WTC11 (cell line): ENCODE measurements around the gene PROCA1. TPM values are rescaled to one million over a fixed set of nuclear protein-coding genes. Genes with fewer than 3 reads are reported as not detected.

Experiments
- ATAC-seq: fragments of 200-7000 bp; cut with Tn5 transposase; 2 replicates; pipeline ENCODE4 v1.10.0; 2021; ENCODE audit warnings: mild to moderate bottlenecking, moderate library complexity
- CTCF ChIA-PET: fragments of 300-600 bp; sonication (Branson Sonifier 250); formaldehyde crosslinking; loops from one replicate; lab custom pipeline; 2021; ENCODE audit warnings: antibody characterized with exemption; lab: Charles Lee
- POLR2A ChIA-PET: fragments of 350-600 bp; sonication (Branson Sonifier 250); formaldehyde crosslinking; loops from one replicate; lab custom pipeline; 2021; ENCODE audit warnings: antibody characterized with exemption; lab: Charles Lee
- DNase-seq: peaks from one replicate; pipeline ENCODE4 v3.0.0; 2021; ENCODE audit warnings: low spot score
- H3K27ac Mint-ChIP-seq: 2 replicates; pipeline ENCODE4 v1.8.0; 2021; ENCODE audit warnings: mixed read lengths
- H3K27me3 Mint-ChIP-seq: 2 replicates; pipeline ENCODE4 v1.8.0; 2021; ENCODE audit warnings: low read depth, mild to moderate bottlenecking, moderate library complexity, mixed read lengths
- H3K36me3 Mint-ChIP-seq: 2 replicates; pipeline ENCODE4 v1.8.0; 2021; ENCODE audit warnings: mixed read lengths
- H3K4me1 Mint-ChIP-seq: 2 replicates; pipeline ENCODE4 v1.8.0; 2022; ENCODE audit warnings: mixed read lengths
- H3K4me3 Mint-ChIP-seq: 2 replicates; pipeline ENCODE4 v1.8.0; 2021; ENCODE audit warnings: mild to moderate bottlenecking, moderate library complexity, mixed read lengths
- H3K9me3 Mint-ChIP-seq: 2 replicates; pipeline ENCODE4 v1.8.0; 2021; ENCODE audit warnings: mixed read lengths
- ATF6 ChIP-seq: sonication (generic); formaldehyde crosslinking; IDR thresholded peaks from 2 replicates; pipeline ENCODE4 v1.8.1; 2023; ENCODE audit warnings: mild to moderate bottlenecking, missing genetic modification reagents
- FOXJ3 ChIP-seq: sonication (generic); formaldehyde crosslinking; IDR thresholded peaks from 2 replicates; pipeline ENCODE4 v1.9.0; 2021; ENCODE audit warnings: missing genetic modification reagents, mild to moderate bottlenecking, borderline replicate concordance
- FOXP1 ChIP-seq: sonication (generic); formaldehyde crosslinking; IDR thresholded peaks from 2 replicates; pipeline ENCODE4 v1.8.0; 2022; ENCODE audit warnings: missing genetic modification reagents, mild to moderate bottlenecking, moderate library complexity, borderline replicate concordance
- IRF1 ChIP-seq: sonication (generic); formaldehyde crosslinking; IDR thresholded peaks from 2 replicates; pipeline ENCODE4 v1.8.0; 2023; ENCODE audit warnings: missing genetic modification reagents
- JUN ChIP-seq: sonication (generic); formaldehyde crosslinking; IDR thresholded peaks from 2 replicates; pipeline ENCODE4 v1.8.0; 2023; ENCODE audit warnings: mild to moderate bottlenecking, missing genetic modification reagents
- KAT7 ChIP-seq: sonication (generic); formaldehyde crosslinking; IDR thresholded peaks from 2 replicates; pipeline ENCODE4 v1.8.1; 2023; ENCODE audit warnings: missing genetic modification reagents, mild to moderate bottlenecking, borderline replicate concordance
- NR2C2 ChIP-seq: sonication (generic); formaldehyde crosslinking; IDR thresholded peaks from 2 replicates; pipeline ENCODE4 v1.8.0; 2022; ENCODE audit warnings: mild to moderate bottlenecking, missing genetic modification reagents
- OVOL2 ChIP-seq: fragments of 250-450 bp; sonication (Bioruptor Pico); IDR thresholded peaks from 2 replicates; pipeline ENCODE4 v1.9.0; 2021; ENCODE audit warnings: mild to moderate bottlenecking, borderline replicate concordance
- PREB ChIP-seq: sonication (generic); formaldehyde crosslinking; IDR thresholded peaks from 2 replicates; pipeline ENCODE4 v1.8.1; 2022; ENCODE audit warnings: mild to moderate bottlenecking, missing genetic modification reagents, moderate library complexity, borderline replicate concordance
- SMAD3 ChIP-seq: sonication (generic); formaldehyde crosslinking; IDR thresholded peaks from 2 replicates; pipeline ENCODE4 v1.8.0; 2022; ENCODE audit warnings: missing genetic modification reagents, mild to moderate bottlenecking, borderline replicate concordance
- TEAD4 ChIP-seq: sonication (generic); formaldehyde crosslinking; IDR thresholded peaks from 2 replicates; pipeline ENCODE4 v1.8.0; 2022; ENCODE audit warnings: mild to moderate bottlenecking, missing genetic modification reagents
- ZNF121 ChIP-seq: sonication (generic); formaldehyde crosslinking; IDR thresholded peaks from 2 replicates; pipeline ENCODE4 v1.8.0; 2023; ENCODE audit warnings: missing genetic modification reagents
- ZNF138 ChIP-seq: sonication (generic); formaldehyde crosslinking; conservative IDR thresholded peaks from 2 replicates; pipeline ENCODE4 v1.8.1; 2022; ENCODE audit warnings: mild to moderate bottlenecking, moderate library complexity, missing genetic modification reagents
- ZNF263 ChIP-seq: sonication (generic); formaldehyde crosslinking; IDR thresholded peaks from 2 replicates; pipeline ENCODE4 v1.8.1; 2022; ENCODE audit warnings: low read depth, mild to moderate bottlenecking, moderate library complexity, missing genetic modification reagents
- ZNF317 ChIP-seq: sonication (generic); formaldehyde crosslinking; IDR thresholded peaks from 2 replicates; pipeline ENCODE4 v1.8.1; 2023; ENCODE audit warnings: low read depth, mild to moderate bottlenecking, moderate library complexity, missing genetic modification reagents, borderline replicate concordance
- ZNF425 ChIP-seq: fragments of 250-450 bp; sonication (Bioruptor Pico); conservative IDR thresholded peaks from 2 replicates; pipeline ENCODE4 v1.9.0; 2021; ENCODE audit warnings: mild to moderate bottlenecking
- total RNA-seq: library from RNA; stranded (reverse); gene quantifications from 3 replicates; pipeline ENCODE4 v1.2.3, GENCODE V29; 2021
- TF ChIP-seq, protein P1 (sequence below): fragments of 250-450 bp; sonication (Bioruptor Pico); IDR thresholded peaks from 2 replicates; pipeline ENCODE4 v1.9.0; 2021; ENCODE audit warnings: mild to moderate bottlenecking
- TF ChIP-seq, protein P2 (sequence below): sonication (generic); formaldehyde crosslinking; IDR thresholded peaks from 2 replicates; pipeline ENCODE4 v1.8.0; 2023; ENCODE audit warnings: missing genetic modification reagents, mild to moderate bottlenecking, borderline replicate concordance
- TF ChIP-seq, protein P3 (sequence below): sonication (generic); formaldehyde crosslinking; IDR thresholded peaks from 2 replicates; pipeline ENCODE4 v1.8.1; 2023; ENCODE audit warnings: mild to moderate bottlenecking, moderate library complexity, missing genetic modification reagents

The PROCA1 gene
- total RNA-seq, 1 experiment from 2014 or later = 28.4 TPM

DNA sequence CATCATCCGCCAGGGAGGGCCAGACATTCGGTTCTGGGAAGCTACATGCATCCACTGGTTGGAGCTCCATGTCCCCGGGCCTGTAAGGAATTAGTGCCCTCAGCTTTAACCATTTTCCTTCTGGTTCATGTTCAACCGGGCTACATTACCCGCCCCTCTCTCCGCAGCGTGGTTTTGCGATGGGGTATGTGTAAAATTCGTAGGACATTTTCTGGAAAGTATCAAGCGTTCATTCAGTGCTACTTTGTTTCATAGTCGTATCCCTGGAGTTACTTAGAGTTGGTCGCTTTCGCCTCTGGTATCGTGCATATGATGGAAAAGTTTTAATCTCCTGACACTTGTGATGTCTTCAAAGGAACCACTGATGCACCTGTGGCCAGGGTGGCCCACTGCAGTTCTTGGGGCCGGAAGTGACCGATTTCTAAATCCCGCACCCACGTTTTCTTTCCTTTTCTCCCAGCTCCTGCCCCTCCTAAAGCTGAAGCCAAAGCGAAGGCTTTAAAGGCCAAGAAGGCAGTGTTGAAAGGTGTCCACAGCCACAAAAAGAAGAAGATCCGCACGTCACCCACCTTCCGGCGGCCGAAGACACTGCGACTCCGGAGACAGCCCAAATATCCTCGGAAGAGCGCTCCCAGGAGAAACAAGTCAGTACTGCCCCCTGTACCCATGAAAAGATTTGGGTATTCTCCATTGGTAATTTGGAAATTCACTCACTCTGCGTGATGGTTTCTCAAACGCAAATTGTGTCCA, 8.7 kb upstream of the PROCA1 start (continued):
- TF ChIP-seq, protein P1, sequence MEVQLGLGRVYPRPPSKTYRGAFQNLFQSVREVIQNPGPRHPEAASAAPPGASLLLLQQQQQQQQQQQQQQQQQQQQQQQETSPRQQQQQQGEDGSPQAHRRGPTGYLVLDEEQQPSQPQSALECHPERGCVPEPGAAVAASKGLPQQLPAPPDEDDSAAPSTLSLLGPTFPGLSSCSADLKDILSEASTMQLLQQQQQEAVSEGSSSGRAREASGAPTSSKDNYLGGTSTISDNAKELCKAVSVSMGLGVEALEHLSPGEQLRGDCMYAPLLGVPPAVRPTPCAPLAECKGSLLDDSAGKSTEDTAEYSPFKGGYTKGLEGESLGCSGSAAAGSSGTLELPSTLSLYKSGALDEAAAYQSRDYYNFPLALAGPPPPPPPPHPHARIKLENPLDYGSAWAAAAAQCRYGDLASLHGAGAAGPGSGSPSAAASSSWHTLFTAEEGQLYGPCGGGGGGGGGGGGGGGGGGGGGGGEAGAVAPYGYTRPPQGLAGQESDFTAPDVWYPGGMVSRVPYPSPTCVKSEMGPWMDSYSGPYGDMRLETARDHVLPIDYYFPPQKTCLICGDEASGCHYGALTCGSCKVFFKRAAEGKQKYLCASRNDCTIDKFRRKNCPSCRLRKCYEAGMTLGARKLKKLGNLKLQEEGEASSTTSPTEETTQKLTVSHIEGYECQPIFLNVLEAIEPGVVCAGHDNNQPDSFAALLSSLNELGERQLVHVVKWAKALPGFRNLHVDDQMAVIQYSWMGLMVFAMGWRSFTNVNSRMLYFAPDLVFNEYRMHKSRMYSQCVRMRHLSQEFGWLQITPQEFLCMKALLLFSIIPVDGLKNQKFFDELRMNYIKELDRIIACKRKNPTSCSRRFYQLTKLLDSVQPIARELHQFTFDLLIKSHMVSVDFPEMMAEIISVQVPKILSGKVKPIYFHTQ (CRISPR knock-in tag) = no peak
- TF ChIP-seq FOXJ3 (CRISPR knock-in tag) (no peak), JUN (CRISPR knock-in tag) (no peak), NR2C2 (CRISPR knock-in tag) (no peak), ZNF121 (CRISPR knock-in tag) (no peak), ZNF263 (no peak)
- TF ChIP-seq, protein P2, sequence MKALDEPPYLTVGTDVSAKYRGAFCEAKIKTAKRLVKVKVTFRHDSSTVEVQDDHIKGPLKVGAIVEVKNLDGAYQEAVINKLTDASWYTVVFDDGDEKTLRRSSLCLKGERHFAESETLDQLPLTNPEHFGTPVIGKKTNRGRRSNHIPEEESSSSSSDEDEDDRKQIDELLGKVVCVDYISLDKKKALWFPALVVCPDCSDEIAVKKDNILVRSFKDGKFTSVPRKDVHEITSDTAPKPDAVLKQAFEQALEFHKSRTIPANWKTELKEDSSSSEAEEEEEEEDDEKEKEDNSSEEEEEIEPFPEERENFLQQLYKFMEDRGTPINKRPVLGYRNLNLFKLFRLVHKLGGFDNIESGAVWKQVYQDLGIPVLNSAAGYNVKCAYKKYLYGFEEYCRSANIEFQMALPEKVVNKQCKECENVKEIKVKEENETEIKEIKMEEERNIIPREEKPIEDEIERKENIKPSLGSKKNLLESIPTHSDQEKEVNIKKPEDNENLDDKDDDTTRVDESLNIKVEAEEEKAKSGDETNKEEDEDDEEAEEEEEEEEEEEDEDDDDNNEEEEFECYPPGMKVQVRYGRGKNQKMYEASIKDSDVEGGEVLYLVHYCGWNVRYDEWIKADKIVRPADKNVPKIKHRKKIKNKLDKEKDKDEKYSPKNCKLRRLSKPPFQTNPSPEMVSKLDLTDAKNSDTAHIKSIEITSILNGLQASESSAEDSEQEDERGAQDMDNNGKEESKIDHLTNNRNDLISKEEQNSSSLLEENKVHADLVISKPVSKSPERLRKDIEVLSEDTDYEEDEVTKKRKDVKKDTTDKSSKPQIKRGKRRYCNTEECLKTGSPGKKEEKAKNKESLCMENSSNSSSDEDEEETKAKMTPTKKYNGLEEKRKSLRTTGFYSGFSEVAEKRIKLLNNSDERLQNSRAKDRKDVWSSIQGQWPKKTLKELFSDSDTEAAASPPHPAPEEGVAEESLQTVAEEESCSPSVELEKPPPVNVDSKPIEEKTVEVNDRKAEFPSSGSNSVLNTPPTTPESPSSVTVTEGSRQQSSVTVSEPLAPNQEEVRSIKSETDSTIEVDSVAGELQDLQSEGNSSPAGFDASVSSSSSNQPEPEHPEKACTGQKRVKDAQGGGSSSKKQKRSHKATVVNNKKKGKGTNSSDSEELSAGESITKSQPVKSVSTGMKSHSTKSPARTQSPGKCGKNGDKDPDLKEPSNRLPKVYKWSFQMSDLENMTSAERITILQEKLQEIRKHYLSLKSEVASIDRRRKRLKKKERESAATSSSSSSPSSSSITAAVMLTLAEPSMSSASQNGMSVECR = no peak

DNA sequence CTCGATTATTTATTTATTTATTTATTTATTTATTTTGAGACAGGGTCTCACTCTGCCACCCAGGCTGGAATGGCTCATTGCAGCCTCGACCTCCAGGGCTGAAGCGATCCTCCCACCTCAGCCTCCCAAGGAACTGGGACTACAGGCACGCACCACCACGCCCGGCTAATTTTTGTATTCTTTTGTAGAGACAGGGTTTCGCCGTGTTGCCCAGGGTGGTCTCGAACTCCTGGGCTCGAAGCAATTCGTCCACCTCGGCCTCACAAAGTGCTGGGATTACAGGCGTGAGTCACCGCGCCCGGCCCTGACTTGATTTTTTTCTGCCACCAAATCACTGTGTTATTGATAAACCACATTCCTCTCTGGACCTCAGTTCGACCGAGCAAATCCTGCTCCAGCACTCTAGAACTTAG, 7.3 kb upstream of the PROCA1 start:
- H3K4me1 Mint-ChIP-seq = peaks cover 55% of the 10 kb centered on the region
- H3K9me3 Mint-ChIP-seq = no peaks in the 10 kb centered on the region
- ChIA-PET POLR2A (interaction anchor here (0.7 to 2.5 kb wide), 13 partner anchors 8 to 232 kb away, joined by 3 to 56 read pairs (median 5); partner anchors contain the start of genes FLOT2, NEK8, PHF12 and PROCA1), CTCF (interaction anchor here (0.6 to 2.1 kb wide), 23 partner anchors 8 to 900 kb away, joined by 3 to 24 read pairs (median 5); partner anchors contain the start of genes BLTP2, FLOT2, NEK8 and PHF12)
- H3K36me3 Mint-ChIP-seq = peaks cover 60% of the 10 kb centered on the region
- ATAC-seq (no peak), DNase-seq (no peak)
- H3K4me3 Mint-ChIP-seq = peak overlapping the region; percentile 100
- H3K27ac Mint-ChIP-seq = peak overlapping the region; percentile 100
- H3K27me3 Mint-ChIP-seq = no peaks in the 10 kb centered on the region
- no peak for TF ChIP-seq PREB (CRISPR knock-in tag)
- TF ChIP-seq, protein P3, sequence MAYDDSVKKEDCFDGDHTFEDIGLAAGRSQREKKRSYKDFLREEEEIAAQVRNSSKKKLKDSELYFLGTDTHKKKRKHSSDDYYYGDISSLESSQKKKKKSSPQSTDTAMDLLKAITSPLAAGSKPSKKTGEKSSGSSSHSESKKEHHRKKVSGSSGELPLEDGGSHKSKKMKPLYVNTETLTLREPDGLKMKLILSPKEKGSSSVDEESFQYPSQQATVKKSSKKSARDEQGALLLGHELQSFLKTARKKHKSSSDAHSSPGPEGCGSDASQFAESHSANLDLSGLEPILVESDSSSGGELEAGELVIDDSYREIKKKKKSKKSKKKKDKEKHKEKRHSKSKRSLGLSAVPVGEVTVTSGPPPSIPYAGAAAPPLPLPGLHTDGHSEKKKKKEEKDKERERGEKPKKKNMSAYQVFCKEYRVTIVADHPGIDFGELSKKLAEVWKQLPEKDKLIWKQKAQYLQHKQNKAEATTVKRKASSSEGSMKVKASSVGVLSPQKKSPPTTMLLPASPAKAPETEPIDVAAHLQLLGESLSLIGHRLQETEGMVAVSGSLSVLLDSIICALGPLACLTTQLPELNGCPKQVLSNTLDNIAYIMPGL (CRISPR knock-in tag) = no peak
- TF ChIP-seq OVOL2 (CRISPR knock-in tag) = no peak
- no peak for TF ChIP-seq IRF1 (CRISPR knock-in tag)
- no peak for TF ChIP-seq FOXP1 (CRISPR knock-in tag)
- TF ChIP-seq ATF6 = no peak
- TF ChIP-seq TEAD4 (CRISPR knock-in tag) = no peak
- no peak for TF ChIP-seq JUN (CRISPR knock-in tag)
- no peak for TF ChIP-seq ZNF138 (CRISPR knock-in tag)
- TF ChIP-seq SMAD3 (CRISPR knock-in tag) = no peak
- no peak for TF ChIP-seq ZNF317 (CRISPR knock-in tag)
- TF ChIP-seq ZNF425 (CRISPR knock-in tag) = no peak
- TF ChIP-seq KAT7 (CRISPR knock-in tag) = no peak
